Cortex of kidney (tissue), 1 donor: ENCODE results near the gene HSPB6.
"Not testable (repeated sequence)": the region's sequence is repeated elsewhere in the genome, so short reads cannot be mapped to it uniquely, and the experiment has no call there.

Source experiments
- DNase-seq: peaks from one replicate; lab custom pipeline; 2025; lab: John Stamatoyannopoulos, UW

HSPB6 gene

DNA sequence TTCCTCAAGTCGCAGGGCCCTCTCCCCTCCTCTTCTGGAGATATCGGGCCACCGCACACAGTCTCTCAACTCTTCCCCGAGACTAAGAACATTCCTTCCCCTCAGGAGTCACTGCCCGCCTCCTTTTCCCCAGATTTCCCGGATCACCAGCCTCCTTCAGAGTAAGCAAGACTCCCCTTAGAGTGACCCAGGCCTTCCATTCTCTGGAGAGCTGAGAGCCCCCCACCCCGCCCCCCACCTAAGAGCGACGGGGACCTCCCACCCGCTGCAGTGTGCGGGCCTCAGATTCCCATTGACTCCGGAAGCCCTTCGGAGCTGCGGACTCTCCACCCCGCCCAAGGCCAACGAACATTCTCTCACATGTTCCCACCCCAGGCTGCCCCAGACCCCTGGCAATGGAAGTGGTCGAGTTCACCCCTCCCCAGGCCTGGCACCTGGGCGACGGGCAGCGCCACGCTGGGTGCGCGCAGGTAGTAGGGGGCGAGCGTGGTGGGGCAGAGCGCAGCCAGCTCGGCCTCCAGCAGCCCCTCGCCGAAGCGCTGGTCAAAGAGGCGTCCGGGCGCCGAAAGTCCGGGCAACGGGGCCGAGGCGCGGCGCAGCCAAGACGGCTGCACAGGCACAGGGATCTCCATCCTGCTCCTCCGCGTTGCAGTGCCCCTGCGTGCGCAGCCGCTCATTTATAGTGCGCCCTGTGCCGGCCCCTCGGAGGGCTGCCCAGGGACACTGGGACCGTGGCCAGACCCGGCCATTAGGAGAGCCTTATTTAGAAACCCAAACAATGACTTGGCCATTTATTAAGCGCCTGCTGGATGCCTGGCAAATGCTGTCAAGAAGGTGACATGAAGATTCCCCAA, at the start of gene HSPB6:
Gene HSPB6, minus strand, starts transcription at position 653 of the 854 bp plus-strand sequence. Its CDS starts 21 bp downstream, at position 632.
- DNase-seq = no peak

GRCh38 chr19:35806597-35806996, 49.8 kb upstream of the HSPB6 start:
- no peak for DNase-seq

DNA sequence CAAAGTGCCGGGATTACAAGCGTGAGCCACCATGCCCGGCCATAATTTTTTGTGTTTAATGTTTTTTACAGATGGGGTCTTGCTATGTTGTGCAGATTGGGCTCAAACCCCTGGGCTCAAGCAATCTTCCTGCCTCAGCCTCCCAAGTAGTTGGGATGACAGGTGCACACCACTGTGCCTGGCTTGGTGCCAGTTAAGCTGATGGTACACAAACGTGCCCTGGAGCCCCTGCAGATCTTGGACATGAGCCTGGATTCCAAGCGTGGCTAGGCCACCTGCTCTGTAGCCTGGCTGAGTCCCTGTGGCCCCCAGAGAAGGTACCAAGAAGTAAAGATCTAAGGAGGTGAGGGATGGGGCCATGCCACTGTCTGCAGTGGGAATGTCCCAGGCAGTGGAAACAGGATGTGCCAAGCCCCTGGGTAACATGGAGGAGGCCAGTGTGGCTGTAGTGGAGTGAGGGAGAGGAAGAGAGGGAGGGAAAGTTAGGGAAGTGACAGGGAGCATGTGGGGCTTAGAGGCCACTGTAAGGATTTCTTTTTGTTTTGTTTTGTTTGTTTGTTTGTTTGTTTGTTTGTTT, 48.8 kb upstream of the HSPB6 start:
- no peak for DNase-seq

DNA sequence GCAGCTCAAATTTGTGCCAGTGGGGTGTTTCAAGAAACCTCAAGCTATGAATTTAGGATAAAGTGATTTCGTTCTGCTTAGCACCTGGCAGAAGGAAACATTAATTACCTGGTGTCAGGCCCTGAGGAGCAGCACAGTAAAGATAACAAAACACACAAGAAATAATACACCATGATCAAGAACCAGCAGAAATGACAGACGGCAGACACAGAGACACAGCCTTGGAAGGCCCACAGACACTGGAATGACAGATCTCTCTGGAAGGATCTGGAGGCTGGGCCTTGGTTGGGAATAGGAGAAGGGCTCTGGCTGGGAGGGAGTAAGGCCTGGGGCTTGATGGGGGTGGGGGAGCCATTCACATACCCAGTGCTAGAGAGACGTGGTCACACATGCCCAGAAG, 45.0 kb upstream of the HSPB6 start:
- DNase-seq = no peak

DNA sequence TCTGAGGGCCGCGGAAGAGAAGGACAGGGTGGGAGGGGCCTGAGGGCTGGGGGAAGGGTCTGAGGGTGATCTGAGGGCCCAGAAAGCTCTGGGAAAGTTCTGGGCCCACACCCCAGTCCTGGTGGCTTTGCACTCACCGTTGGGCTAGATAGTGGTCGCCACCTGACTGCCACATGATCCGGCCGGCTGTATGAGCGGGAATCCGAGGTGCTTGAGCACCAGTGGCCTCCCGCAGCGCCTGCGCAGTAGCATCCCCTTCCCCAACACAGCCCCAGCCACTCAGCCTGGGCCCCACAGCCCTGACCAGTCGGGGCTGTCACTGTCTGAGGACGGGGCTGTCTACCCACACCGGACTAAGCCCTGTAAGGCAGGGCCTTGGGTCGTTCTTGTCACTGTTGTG, 40.8 kb upstream of the HSPB6 start:
- no peak for DNase-seq

GRCh38 chr19:35796645-35797542, 40.1 kb upstream of the HSPB6 start:
- no peak for DNase-seq

DNA sequence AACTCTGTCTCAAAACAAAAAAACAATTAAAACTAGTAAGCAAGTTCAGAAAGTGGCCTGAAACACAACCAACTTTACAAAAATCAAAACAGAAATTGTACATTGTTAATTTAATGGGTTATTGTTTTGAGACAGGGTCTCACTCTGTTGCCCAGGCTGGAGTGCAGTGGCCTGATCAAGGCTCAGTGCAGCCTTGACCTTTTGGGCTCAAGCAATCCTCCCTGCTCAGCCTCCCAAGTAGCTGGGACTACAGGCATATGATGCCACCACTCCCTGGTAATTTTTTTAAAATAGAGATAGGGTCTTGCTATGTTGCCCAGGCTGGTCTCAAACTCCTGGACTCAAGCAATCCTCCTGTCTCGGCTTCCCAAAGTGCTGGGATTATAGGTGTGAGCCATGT, 38.7 kb upstream of the HSPB6 start:
- not testable (repeated sequence) for DNase-seq

DNA sequence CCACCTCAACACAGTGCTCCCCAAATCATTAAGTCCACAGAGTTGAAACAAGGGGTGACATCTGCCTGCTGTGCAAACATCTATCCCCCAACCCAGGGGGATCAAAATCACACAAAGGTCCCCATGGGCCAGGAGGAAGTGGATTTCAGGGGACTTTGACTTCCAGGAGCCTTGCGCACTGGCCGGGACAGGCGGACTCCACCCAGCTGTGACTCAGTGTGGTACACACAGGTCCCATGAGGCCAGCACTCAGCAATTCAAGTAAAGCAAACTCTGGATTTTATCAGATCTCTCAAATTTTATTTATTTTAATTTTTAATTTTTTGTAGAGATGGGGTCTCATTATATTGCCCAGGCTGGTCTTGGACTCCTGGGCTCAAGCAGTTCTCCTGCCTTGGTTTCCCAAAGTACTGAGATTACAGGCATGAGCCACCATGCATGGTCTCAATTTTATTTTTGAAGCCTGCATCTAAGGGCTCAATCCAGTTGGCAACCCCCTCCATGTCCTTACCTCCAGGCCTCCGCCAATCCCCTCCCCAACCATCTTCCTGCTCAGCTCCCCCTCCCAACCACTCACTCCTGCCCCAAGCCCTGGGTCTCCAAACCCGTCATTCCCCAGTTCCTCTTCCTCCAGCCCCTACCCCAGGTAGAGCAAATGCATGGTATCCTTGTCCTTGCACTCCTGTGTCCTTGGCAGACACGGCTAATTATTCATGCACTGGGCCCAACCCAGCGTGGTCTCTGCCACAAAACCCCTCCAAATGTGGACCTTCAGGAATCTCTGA, 36.7 kb upstream of the HSPB6 start:
- no peak for DNase-seq

GRCh38 chr19:35792888-35793287, 36.1 kb upstream of the HSPB6 start:
- DNase-seq = no peak

DNA sequence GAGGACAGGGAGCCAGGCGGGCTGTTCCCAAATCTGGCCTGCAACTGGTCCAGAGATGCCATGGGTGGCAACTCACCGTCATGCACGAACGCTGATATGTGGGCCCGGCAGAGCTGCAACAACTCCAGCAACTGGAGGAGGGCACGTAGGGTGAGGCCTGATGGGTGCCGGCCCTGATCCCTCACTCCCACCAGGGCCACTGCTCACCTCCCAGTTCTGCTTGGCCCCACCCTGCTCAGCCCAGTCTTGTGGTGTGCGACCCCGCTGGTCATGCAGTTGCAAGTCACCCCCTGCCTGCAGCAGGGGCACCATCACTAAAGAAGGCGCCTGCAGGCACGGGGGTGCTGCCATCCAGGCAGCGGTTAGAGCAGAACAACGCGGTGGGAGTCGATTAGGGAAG, 35.5 kb upstream of the HSPB6 start:
- no peak for DNase-seq

DNA sequence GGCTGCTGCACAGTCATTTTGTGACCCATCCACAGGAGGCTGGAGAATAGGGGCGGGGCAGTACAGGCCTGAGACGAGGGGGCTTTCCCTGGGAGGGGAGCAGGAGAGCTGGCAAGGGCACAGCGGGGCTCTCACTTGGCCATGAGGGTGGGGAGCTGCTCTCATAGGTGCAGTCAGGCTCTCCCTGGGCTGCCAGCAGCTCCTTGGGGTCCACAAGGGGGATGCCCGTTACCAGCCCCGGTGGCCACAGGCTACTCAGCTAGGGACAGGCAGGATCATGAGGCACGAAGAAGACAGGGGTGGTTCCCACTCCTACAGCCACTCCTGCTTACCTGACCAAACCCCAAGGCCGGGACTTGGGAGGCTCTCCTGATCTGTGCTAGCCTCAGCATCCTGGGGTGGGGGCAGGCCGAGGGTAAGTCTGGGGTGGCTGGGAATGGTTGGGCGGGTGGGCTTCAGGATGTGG, 35.0 kb upstream of the HSPB6 start:
- no peak for DNase-seq

GRCh38 chr19:35790981-35791813, 34.4 kb upstream of the HSPB6 start:
- no peak for DNase-seq

DNA sequence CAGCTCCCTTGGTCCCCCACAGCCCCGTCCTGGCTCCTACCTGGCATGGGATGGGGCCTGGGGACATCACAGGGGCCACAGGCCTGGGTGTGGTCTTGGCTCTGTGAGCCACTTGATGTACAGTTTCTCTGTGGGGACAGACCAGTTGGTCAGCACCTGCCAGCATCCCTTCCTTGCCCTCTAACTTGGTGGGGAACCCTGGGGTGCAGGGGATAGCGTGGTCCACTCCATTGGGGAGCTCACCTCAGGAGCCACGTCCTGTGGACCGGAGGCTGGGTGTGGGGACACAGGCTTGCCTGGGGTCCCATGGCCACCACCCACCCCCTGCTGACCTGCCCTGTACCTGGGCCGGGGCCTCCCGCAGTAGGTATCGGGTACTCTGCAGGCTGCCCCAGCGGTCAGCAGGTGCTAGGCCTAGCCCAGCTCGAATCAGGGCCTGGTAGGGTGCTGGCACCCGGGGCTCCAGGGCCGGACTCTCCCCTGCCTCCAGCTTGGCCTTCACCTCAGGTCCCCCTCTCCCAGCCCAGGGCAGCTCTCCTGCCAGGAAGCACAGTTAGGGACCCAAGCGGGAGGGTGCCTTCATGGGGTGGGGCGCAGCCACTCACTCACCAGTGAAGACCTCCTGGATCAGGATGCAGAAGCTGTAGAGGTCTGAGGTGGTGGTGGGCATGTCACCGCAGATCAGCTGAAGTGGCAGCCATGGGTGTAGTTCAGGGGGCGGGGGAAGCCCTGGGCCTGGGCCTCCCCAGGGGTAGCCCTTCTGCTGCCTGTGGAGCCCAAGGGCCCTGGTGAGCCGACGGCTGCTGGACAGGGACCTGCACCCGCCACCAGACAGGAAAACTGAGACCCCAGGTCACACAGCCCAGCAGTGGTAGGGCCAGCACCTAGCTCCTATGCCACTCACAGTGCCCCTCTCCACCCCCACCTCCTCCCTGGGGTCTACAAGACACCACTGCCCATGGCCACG, 33.4 kb upstream of the HSPB6 start:
- no peak for DNase-seq

DNA sequence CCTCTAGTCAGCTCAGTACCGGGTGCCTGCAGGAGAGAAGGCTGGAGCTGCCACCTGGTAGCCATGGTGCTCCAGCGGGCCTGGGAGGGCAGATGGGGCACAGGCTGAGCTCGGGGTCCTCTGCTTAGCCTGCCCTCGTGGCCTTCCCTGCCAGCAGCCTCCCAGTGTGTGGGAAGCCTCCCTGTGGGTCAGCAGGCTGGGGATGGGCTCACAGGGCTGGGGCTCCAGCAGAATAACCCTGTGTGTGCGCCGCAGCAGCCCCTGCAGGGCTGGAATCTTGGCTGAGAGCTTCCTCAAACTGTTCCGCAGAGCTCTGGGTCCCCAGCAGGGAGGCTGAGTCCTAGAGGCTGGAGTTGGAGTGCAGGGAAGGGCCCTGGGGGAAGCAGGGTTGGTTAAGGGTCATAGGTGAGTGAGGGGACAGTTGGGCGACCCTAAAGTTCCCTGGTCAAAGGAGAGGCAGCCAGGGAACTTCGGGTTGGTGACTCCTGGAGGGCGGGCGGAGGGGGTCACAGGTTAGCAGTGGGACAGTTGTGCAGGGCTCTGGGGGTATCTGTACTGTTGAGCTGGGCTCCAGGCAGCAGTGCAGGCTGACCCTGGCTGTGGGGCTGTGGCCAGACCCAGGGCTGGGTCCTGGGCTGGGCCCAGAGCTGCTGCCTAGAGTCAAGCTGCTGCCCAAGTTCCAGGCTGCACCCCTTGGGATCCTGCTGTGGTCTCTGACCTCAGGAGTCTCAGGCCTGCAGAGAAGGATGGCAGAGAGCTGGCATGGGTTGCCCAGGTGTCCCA, 32.6 kb upstream of the HSPB6 start:
- DNase-seq = no peak

DNA sequence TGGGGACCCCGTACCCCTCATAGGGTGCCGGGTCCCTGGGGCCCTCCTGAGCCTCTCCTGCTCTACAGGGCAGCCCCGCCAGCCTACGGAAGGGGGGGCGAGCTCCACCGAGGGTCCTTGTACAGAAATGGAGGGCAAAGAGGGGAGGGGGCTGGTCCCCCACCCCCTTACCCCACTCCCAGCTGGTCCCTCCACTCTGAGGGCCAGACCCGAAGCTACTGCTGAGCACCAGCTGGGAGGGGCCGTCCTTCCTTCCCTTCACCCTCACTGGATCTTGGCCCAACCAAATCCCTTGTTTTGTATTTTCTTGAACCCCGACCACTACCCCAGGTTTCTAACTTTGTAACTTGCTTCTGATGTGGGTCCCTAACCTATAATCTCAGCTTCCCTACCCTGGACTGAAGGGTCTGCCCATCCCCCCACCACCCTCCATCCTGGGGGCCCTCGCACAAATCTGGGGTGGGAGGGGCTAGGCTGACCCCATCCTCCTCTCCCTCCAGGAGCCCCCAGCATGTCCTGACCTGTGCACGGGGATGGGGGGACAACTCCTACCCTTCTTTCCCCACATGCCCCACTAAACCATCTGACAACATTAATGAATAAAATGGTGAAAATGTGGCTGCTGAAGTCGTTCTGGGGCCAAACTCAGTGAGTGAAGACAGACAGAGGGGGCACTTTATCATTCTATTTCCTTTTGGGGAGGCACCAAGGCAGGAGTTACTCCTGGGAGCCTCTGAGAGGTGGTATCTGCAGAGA, 31.6 kb upstream of the HSPB6 start:
- no peak for DNase-seq

DNA sequence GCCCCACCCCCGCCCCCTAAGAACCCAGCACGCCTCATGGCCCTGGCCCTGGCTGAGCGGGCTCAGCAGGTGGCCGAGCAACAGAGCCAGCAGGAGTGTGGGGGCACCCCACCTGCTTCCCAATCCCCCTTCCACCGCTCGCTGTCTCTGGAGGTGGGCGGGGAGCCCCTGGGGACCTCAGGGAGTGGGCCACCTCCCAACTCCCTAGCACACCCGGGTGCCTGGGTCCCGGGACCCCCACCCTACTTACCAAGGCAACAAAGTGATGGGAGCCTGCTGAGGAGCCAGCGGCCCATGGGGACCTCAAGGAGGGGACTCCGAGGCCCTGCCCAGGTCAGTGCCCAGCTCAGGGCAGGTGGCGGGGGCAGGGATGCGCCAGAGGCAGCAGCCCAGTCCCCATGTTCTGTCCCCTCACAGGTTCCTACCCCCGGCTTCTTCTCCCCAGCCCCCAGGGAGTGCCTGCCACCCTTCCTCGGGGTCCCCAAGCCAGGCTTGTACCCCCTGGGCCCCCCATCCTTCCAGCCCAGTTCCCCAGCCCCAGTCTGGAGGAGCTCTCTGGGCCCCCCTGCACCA, 30.5 kb upstream of the HSPB6 start:
- no peak for DNase-seq

- DNase-seq = no peak
Observed at GRCh38 chr19:35786299-35787160, 29.7 kb upstream of the HSPB6 start.
